Transverse colon (tissue), 4 donors: ENCODE results near the gene SPEN.

ENCODE experiments used
- CTCF ChIP-seq, 5 experiments: fragments of 200-600 bp in 3 of 5; fragments of 450-650 bp in 2 of 5; sonication (generic) in 3 of 5; IDR thresholded peaks; 1 replicate in 2 of 5; 2 replicates in 3 of 5; pipeline ENCODE4 v1.5.1; 2016 to 2017; ENCODE audit warnings: antibody characterized with exemption in 5 of 5, inconsistent platforms in 3 of 5, mild to moderate bottlenecking in 2 of 5, moderate library complexity in 1 of 5
- EP300 ChIP-seq: sonication (generic); formaldehyde crosslinking; IDR thresholded peaks from one replicate; pipeline ENCODE4 v1.6.1; 2017; ENCODE audit warnings: antibody characterized with exemption, low read depth
- POLR2AphosphoS5 ChIP-seq, 3 donors: sonication (generic); formaldehyde crosslinking; IDR thresholded peaks; one replicate each; pipeline ENCODE4 v1.6.1; 2016; ENCODE audit warnings: antibody characterized with exemption in 3 of 3

- no peak for TF ChIP-seq CTCF (IDR thresholded peaks at IDR 0.05)
- no peak for TF ChIP-seq POLR2AphosphoS5 (IDR thresholded peaks at IDR 0.05)
- no peak for TF ChIP-seq EP300
Measured at GRCh38 chr1:15931401-15931800, 83.9 kb downstream of the SPEN start.
